ENCODE data around the gene TSFM. TPM values are rescaled to one million over a fixed set of nuclear protein-coding genes. Genes with fewer than 3 reads are reported as not detected.
A peak's percentile ranks its signal among the peaks of the same experiment; 100 is the strongest.

TSFM gene
- total RNA-seq, 2 experiments from 2014 or later: 25.8 to 26.9 TPM

DNA sequence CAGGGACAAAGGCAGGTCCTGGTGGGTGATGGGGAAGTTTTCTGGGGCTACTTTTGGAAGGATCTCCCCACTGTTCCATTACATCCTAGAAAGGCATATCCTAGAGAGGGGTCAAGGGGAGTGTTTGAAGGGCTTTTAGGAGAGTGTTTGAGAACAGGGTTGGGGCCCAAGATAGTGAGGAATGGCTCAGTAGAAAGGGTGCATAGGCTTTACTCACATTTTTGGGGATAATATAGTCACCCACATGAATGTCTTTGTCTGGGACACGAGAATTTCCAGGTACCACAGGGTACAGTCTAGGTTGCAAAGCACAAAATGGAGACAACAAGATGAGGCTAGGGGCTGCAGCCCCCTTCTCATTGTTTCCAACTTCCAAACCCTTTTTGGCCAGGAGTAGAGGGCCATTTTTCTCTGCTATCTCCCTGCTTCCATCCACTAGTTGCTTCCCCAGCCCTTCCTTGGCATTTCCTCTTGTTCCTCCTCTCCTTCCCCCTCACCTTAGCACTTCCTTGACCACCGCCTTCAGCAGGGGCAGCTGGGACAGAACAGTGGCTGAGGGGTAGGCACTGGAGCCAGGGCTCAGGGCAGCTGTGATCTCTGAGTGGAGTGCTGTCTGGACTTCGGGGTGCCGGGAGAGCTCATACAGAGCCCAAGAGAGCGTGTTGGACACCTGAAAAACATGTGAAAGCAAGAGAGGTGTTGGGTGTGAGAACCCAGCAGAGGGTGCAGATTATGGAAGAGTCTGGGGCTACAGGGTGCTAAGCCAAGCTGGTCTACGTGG is 18.5 kb upstream of the TSFM start:
- peak overlapping the region; percentile 60 for H3K4me3 ChIP-seq (ENCODE audit: low read length)
- H3K4me1 Mint-ChIP-seq (ENCODE audit: low read depth): peaks cover 46% of the 10 kb centered on the region

DNA sequence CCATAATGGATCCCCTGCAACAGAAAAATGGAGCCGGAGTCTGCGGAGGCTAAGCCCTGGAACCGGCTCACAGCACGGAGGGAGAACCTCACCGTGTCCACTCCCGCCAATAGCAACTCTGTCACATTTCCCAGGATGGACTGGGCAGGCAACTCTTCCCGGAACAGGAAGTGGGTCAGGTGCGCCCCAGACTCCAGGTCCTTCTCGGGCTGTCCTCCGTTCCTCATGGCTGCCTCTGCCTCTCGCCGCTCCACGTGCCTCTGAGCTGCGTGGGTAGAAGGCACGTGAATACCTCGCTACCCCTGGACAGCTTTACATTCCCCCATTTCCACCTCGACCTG is 18.0 kb upstream of the TSFM start:
- Mint-ChIP-seq H3K4me1 (ENCODE audit: low read depth) (peaks cover 41% of the 10 kb centered on the region), H3K36me3 (ENCODE audit: low read depth) (peaks cover 18% of the 10 kb centered on the region), H3K4me3 (peak overlapping the region; percentile 86), H3K27me3 (peaks cover 35% of the 10 kb centered on the region), H3K27ac (no peak overlapping the region), H3K9me3 (no peaks in the 10 kb centered on the region)
- peaks cover 27 to 31% of the 10 kb centered on the region in 2 experiments for H3K27me3 ChIP-seq (ENCODE audit: control insufficient read depth in 1 of 2, insufficient read depth in 2 of 2, low read length in 2 of 2)
- ChIA-PET POLR2A (interaction anchor here (0.9 to 1.2 kb wide), 4 partner anchors 13 to 20 kb away, joined by 3 to 6 read pairs (median 3); partner anchors contain the start of genes CDK4, TSFM and TSPAN31), CTCF (interaction anchor here (1.3 to 2.8 kb wide), 2 partner anchors 8 to 18 kb away, joined by 5 to 18 read pairs; partner anchors contain the start of gene TSFM)
- intact Hi-C loops (cut with DNase I, micrococcal nuclease): loop anchor here in 1 of 2 experiments (1.0 kb wide), 1 partner anchor 8 kb away; no protein-coding TSS in a partner anchor
- H3K4me1 ChIP-seq (ENCODE audit: insufficient read depth, low read length): peaks cover 30% of the 10 kb centered on the region
- H3K4me3 ChIP-seq (ENCODE audit: low read length): peak overlapping the region; percentile 60
- no peak overlapping the region for H3K27ac ChIP-seq (ENCODE audit: low read depth in 1 of 2, low read length in 2 of 2)
- peaks cover 0 to 10% of the 10 kb centered on the region in 2 experiments for H3K9me3 ChIP-seq (ENCODE audit: control insufficient read depth in 1 of 2, insufficient read depth in 1 of 2, low read length in 2 of 2)
- peak; percentile 14 for ATAC-seq (ENCODE audit: poor library complexity)
- H3K36me3 ChIP-seq (ENCODE audit: insufficient read depth, low read length): peaks cover 5% of the 10 kb centered on the region
- no peak for DNase-seq
- TF ChIP-seq, protein P1, sequence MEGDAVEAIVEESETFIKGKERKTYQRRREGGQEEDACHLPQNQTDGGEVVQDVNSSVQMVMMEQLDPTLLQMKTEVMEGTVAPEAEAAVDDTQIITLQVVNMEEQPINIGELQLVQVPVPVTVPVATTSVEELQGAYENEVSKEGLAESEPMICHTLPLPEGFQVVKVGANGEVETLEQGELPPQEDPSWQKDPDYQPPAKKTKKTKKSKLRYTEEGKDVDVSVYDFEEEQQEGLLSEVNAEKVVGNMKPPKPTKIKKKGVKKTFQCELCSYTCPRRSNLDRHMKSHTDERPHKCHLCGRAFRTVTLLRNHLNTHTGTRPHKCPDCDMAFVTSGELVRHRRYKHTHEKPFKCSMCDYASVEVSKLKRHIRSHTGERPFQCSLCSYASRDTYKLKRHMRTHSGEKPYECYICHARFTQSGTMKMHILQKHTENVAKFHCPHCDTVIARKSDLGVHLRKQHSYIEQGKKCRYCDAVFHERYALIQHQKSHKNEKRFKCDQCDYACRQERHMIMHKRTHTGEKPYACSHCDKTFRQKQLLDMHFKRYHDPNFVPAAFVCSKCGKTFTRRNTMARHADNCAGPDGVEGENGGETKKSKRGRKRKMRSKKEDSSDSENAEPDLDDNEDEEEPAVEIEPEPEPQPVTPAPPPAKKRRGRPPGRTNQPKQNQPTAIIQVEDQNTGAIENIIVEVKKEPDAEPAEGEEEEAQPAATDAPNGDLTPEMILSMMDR (IDR thresholded peaks at IDR 0.05): no peak

More for the DNA sequence above, 18.5 kb upstream of the TSFM start:
- TF ChIP-seq, protein P1 (IDR thresholded peaks at IDR 0.05): no peak
- Mint-ChIP-seq H3K27ac (no peak overlapping the region), H3K4me3 (peak overlapping the region; percentile 86), H3K36me3 (ENCODE audit: low read depth) (peaks cover 18% of the 10 kb centered on the region), H3K9me3 (no peaks in the 10 kb centered on the region), H3K27me3 (peaks cover 35% of the 10 kb centered on the region)
- Histone ChIP-seq H3K27me3 (ENCODE audit: control insufficient read depth in 1 of 2, insufficient read depth in 2 of 2, low read length in 2 of 2) (peaks cover 27 to 31% of the 10 kb centered on the region in 2 experiments), H3K36me3 (ENCODE audit: insufficient read depth, low read length) (peaks cover 2% of the 10 kb centered on the region), H3K27ac (ENCODE audit: low read depth in 1 of 2, low read length in 2 of 2) (no peak overlapping the region), H3K9me3 (ENCODE audit: control insufficient read depth in 1 of 2, insufficient read depth in 1 of 2, low read length in 2 of 2) (peaks cover 0 to 10% of the 10 kb centered on the region in 2 experiments), H3K4me1 (ENCODE audit: insufficient read depth, low read length) (peaks cover 33% of the 10 kb centered on the region)
- no peak for ATAC-seq (ENCODE audit: poor library complexity)
- no peak for DNase-seq
- POLR2A ChIA-PET: interaction anchor here (0.9 to 1.2 kb wide), 4 partner anchors 12 to 19 kb away, joined by 3 to 6 read pairs (median 3); partner anchors contain the start of genes CDK4, TSFM and TSPAN31
- CTCF ChIA-PET: interaction anchor here (1.3 to 2.8 kb wide), 2 partner anchors 8 to 19 kb away, joined by 5 to 18 read pairs; partner anchors contain the start of gene TSFM
- intact Hi-C loops (cut with DNase I, micrococcal nuclease): no loop called here

DNA sequence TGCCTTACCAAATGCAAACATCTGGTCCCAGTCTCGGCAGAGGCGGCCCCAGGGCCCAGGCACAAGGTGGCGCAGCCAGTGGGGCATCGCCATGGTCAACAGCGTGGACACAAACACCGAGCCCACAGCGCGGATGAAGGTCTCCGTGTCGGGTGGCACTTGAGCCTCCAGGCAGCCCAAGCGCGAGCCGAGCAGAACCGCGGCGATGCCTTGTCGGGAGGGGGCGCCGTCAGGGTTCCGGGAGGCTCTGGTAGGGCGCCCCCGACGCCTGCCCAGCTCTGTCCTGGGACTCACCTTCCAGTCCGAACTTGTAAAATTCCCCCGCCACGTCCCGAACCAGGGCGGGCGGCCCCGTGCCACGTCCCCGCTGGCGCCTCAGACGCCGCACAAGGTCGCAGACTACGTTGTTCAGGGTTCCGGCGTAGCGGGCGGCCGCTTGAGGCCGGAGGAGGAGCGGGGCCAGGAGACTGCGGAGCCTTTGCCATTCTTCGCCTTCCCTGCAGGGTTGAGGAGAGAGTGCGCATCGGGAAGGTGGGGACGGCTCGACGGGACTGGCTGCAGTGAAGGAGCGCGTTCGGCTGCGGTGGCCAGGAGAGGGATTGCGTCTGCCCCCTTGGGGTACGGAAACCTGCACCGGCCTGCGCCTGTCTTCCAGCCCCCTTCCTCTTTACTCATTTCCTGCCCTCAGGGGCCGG is 17.4 kb upstream of the TSFM start:
- peaks cover 17% of the 10 kb centered on the region for H3K36me3 Mint-ChIP-seq (ENCODE audit: low read depth)
- no peaks in the 10 kb centered on the region for H3K9me3 Mint-ChIP-seq
- POLR2A ChIA-PET: interaction anchor here (0.9 to 2.8 kb wide), 6 partner anchors 13 to 20 kb away, joined by 3 to 11 read pairs (median 4); partner anchors contain the start of genes CDK4, TSFM and TSPAN31
- peaks cover 38% of the 10 kb centered on the region for H3K4me1 Mint-ChIP-seq (ENCODE audit: low read depth)
- TF ChIP-seq, protein P1 (IDR thresholded peaks at IDR 0.05): peak; percentile 59
- ATAC-seq (ENCODE audit: poor library complexity) (peak; percentile 71), DNase-seq (peak in 12 of 14 experiments; percentile 38 to 74 (median 54))
- peak overlapping the region; percentile 86 for H3K4me3 Mint-ChIP-seq
- CTCF ChIA-PET: interaction anchor here (0.5 to 2.8 kb wide), 3 partner anchors 9 to 108 kb away, joined by 4 to 18 read pairs (median 5); partner anchors contain the start of gene TSFM
- Histone ChIP-seq H3K9me3 (ENCODE audit: control insufficient read depth in 1 of 2, insufficient read depth in 1 of 2, low read length in 2 of 2) (peaks cover 0 to 10% of the 10 kb centered on the region in 2 experiments), H3K4me3 (ENCODE audit: low read length) (peak overlapping the region; percentile 60), H3K36me3 (ENCODE audit: insufficient read depth, low read length) (peaks cover 6% of the 10 kb centered on the region), H3K27ac (ENCODE audit: low read depth in 1 of 2, low read length in 2 of 2) (no peak overlapping the region), H3K27me3 (ENCODE audit: control insufficient read depth in 1 of 2, insufficient read depth in 2 of 2, low read length in 2 of 2) (peaks cover 27 to 31% of the 10 kb centered on the region in 2 experiments), H3K4me1 (ENCODE audit: insufficient read depth, low read length) (peaks cover 30% of the 10 kb centered on the region)
- H3K27ac Mint-ChIP-seq: no peak overlapping the region
- peaks cover 35% of the 10 kb centered on the region for H3K27me3 Mint-ChIP-seq
- intact Hi-C loops (cut with DNase I, micrococcal nuclease): loop anchor here in 1 of 2 experiments (1.0 kb wide), 1 partner anchor 9 kb away; no protein-coding TSS in a partner anchor

Measured in CD4-positive, alpha-beta T cell (primary cell).